BJ (cell line): Measurements from ENCODE around the gene FNDC1. TPM values are rescaled to one million over a fixed set of nuclear protein-coding genes. Genes with fewer than 3 reads are reported as not detected.

Experiments
- CTCF ChIA-PET: fragments of 350-600 bp; formaldehyde crosslinking; extraction: SDS; loops from one replicate; lab custom pipeline; 2021; ENCODE audit warnings: antibody characterized with exemption, inconsistent platforms; lab: Yijun Ruan, JAX
- POLR2A ChIA-PET: fragments of 300-600 bp; sonication (Branson Sonifier 250); formaldehyde crosslinking; extraction: SDS; loops from one replicate; lab custom pipeline; 2021; ENCODE audit warnings: antibody characterized with exemption; lab: Charles Lee
- DNase-seq: peaks from one replicate; pipeline ENCODE4 v3.0.0-alpha.2; 2011; ENCODE audit warnings: low read depth
- H3K27me3 ChIP-seq: 2 replicates; pipeline ENCODE4 v1.6.0; 2011; ENCODE audit warnings: low read length; ENCODE audit not compliant: control insufficient read depth, insufficient read depth
- H3K36me3 ChIP-seq: 2 replicates; pipeline ENCODE4 v1.5.1; 2011; ENCODE audit warnings: low read length; ENCODE audit not compliant: control insufficient read depth, insufficient read depth
- H3K4me3 ChIP-seq: 2 replicates; pipeline ENCODE4 v1.5.1; 2011; ENCODE audit warnings: low read depth, mild to moderate bottlenecking, control low read depth, low read length
- CTCF ChIP-seq: IDR thresholded peaks from 2 replicates; pipeline ENCODE4 v1.5.1; 2011; ENCODE audit warnings: low read depth, mild to moderate bottlenecking, control low read depth, inconsistent platforms, low read length, moderate library complexity; ENCODE audit not compliant: insufficient read depth
- polyA plus RNA-seq: library from polyadenylated mRNA; depleted of rRNA; stranded (reverse); fragments of >200 nt; gene quantifications from 2 replicates; pipeline ENCODE4 v1.2.3, GENCODE V29; 2011

FNDC1 gene
- polyA plus RNA-seq, 1 experiment, result 0.10 TPM

- Histone ChIP-seq H3K4me3 (peak overlapping the region; percentile 16; the same call in 1 of the 2 replicates), H3K27me3 (peaks cover 27% of the 10 kb centered on the region), H3K36me3 (no peaks in the 10 kb centered on the region)
- POLR2A ChIA-PET, result no interaction called here
- TF ChIP-seq CTCF, result no peak
- no peak for DNase-seq
- CTCF ChIA-PET, result interaction anchor here (0.8 to 9.3 kb wide), 13 partner anchors 13 to 681 kb away, joined by 3 to 90 read pairs (median 4); no protein-coding TSS in a partner anchor
Observed at GRCh38 chr6:159170999-159171712, 2.0 kb downstream of the FNDC1 start.

GRCh38 chr6:159172091-159172491 is 2.9 kb downstream of the FNDC1 start:
- no peak overlapping the region for H3K4me3 ChIP-seq
- TF ChIP-seq CTCF, result no peak
- H3K27me3 ChIP-seq, result peaks cover 23% of the 10 kb centered on the region
- ChIA-PET POLR2A (no interaction called here), CTCF (interaction anchor here (0.6 to 9.3 kb wide), 9 partner anchors 12 to 492 kb away, joined by 3 to 90 read pairs (median 4); no protein-coding TSS in a partner anchor)
- no peak for DNase-seq
- no peaks in the 10 kb centered on the region for H3K36me3 ChIP-seq

- ChIA-PET POLR2A (no interaction called here), CTCF (interaction anchor here (0.6 to 9.3 kb wide), 36 partner anchors 10 to 522 kb away, joined by 3 to 90 read pairs (median 4); no protein-coding TSS in a partner anchor)
- Histone ChIP-seq H3K27me3 (peaks cover 13% of the 10 kb centered on the region), H3K4me3 (no peak overlapping the region), H3K36me3 (no peaks in the 10 kb centered on the region)
- peak; percentile 99 for TF ChIP-seq CTCF
- no peak for DNase-seq
Observed at GRCh38 chr6:159174263-159174969, 5.2 kb downstream of the FNDC1 start.

- DNase-seq, result no peak
- TF ChIP-seq CTCF, result no peak
- H3K4me3 ChIP-seq, result no peak overlapping the region
- H3K36me3 ChIP-seq, result no peaks in the 10 kb centered on the region
- ChIA-PET POLR2A (interaction anchor here (0.6 kb wide), 1 partner anchor 131 kb away, joined by 4 read pairs; no protein-coding TSS in a partner anchor), CTCF (interaction anchor here (4.6 kb wide), 1 partner anchor 287 kb away, joined by 27 read pairs; no protein-coding TSS in a partner anchor)
- peaks cover 6% of the 10 kb centered on the region for H3K27me3 ChIP-seq
Observed at GRCh38 chr6:159176913-159177312, 7.7 kb downstream of the FNDC1 start.

GRCh38 chr6:159178847-159179246 is 9.6 kb downstream of the FNDC1 start:
- ChIA-PET CTCF (interaction anchor here (2.0 to 2.6 kb wide), 2 partner anchors 74 to 476 kb away, joined by 6 to 11 read pairs; no protein-coding TSS in a partner anchor), POLR2A (interaction anchor here (0.6 kb wide), 1 partner anchor 22 kb away, joined by 4 read pairs; no protein-coding TSS in a partner anchor)
- TF ChIP-seq CTCF, result no peak
- Histone ChIP-seq H3K27me3 (peaks cover 2% of the 10 kb centered on the region; the same call in 1 of the 2 replicates), H3K4me3 (no peak overlapping the region), H3K36me3 (no peaks in the 10 kb centered on the region)
- no peak for DNase-seq
